Measurements from ENCODE around the gene TNFSF9. TPM values are rescaled to one million over a fixed set of nuclear protein-coding genes. Genes with fewer than 3 reads are reported as not detected.

Gene TNFSF9
- total RNA-seq: under 1 TPM; 0.71 to 0.77 TPM

GRCh38 chr19:6530386-6531162, at the start of gene TNFSF9:
TNFSF9 (plus strand) TSS chr19:6531026; CDS start chr19:6531037, 11 bp downstream.

GRCh38 chr19:6481541-6482342, 49.1 kb upstream of the TNFSF9 start, which contains the start of gene DENND1C:
DENND1C (minus strand) TSS chr19:6481787; CDS start chr19:6481695, 92 bp downstream.

GRCh38 chr19:6501740-6502648, 28.8 kb upstream of the TNFSF9 start, which contains the start of gene TUBB4A:
TUBB4A (minus strand) TSS chr19:6502309; CDS start chr19:6502212, 97 bp downstream.

Other genes starting within 250 kb of the TNFSF9 start
- gene ACER1, start 197.4 kb upstream of the TNFSF9 start, total RNA-seq: under 1 TPM; 0.40 to 0.84 TPM
- 100 to 1,000 TPM; 107 to 116 TPM for gene CLPP, start 169.5 kb upstream of the TNFSF9 start, total RNA-seq
- 10 to 100 TPM; 70.0 to 71.1 TPM for gene ALKBH7, start 158.2 kb upstream of the TNFSF9 start, total RNA-seq
- gene PSPN, start 155.1 kb upstream of the TNFSF9 start, total RNA-seq: 1 to 10 TPM; 2.3 TPM
- 10 to 100 TPM; 67.1 to 70.0 TPM for gene GTF2F1, start 137.9 kb upstream of the TNFSF9 start, total RNA-seq
- 100 to 1,000 TPM; 239 to 254 TPM for gene KHSRP, start 106.2 kb upstream of the TNFSF9 start, total RNA-seq
- gene SLC25A41, start 97.3 kb upstream of the TNFSF9 start, total RNA-seq: not detected
- gene SLC25A23, start 71.2 kb upstream of the TNFSF9 start, total RNA-seq: 10 to 100 TPM; 38.4 to 39.3 TPM
- gene CRB3, start 66.8 kb upstream of the TNFSF9 start, total RNA-seq: 1 to 10 TPM; 1.2 to 1.3 TPM
- gene DENND1C, start 49.2 kb upstream of the TNFSF9 start, total RNA-seq: 100 to 1,000 TPM; 117 to 125 TPM
- gene TUBB4A, start 28.7 kb upstream of the TNFSF9 start, total RNA-seq: 1 to 10 TPM; 2.1 to 2.8 TPM
- gene CD70, start 60.1 kb downstream of the TNFSF9 start, total RNA-seq: 1 to 10 TPM; 6.7 to 6.8 TPM
- 10 to 100 TPM; 11.8 to 13.5 TPM for gene TNFSF14, start 139.1 kb downstream of the TNFSF9 start, total RNA-seq
- not detected for gene C3, start 189.6 kb downstream of the TNFSF9 start, total RNA-seq
- 10 to 100 TPM; 78.4 TPM for gene GPR108, start 206.6 kb downstream of the TNFSF9 start, total RNA-seq
- 10 to 100 TPM; 10.3 to 11.1 TPM for gene TRIP10, start 208.7 kb downstream of the TNFSF9 start, total RNA-seq
- 10 to 100 TPM; 43.8 to 43.9 TPM for gene SH2D3A, start 236.4 kb downstream of the TNFSF9 start, total RNA-seq
- gene VAV1, start 241.7 kb downstream of the TNFSF9 start, total RNA-seq: 100 to 1,000 TPM; 114 to 125 TPM